ENCODE measurements around the gene TUBGCP6. TPM values are rescaled to one million over a fixed set of nuclear protein-coding genes. Genes with fewer than 3 reads are reported as not detected.

TUBGCP6 gene
- total RNA-seq, 4 donors from 2014 or later = 64.6 to 102 (median 80.3) TPM

DNA sequence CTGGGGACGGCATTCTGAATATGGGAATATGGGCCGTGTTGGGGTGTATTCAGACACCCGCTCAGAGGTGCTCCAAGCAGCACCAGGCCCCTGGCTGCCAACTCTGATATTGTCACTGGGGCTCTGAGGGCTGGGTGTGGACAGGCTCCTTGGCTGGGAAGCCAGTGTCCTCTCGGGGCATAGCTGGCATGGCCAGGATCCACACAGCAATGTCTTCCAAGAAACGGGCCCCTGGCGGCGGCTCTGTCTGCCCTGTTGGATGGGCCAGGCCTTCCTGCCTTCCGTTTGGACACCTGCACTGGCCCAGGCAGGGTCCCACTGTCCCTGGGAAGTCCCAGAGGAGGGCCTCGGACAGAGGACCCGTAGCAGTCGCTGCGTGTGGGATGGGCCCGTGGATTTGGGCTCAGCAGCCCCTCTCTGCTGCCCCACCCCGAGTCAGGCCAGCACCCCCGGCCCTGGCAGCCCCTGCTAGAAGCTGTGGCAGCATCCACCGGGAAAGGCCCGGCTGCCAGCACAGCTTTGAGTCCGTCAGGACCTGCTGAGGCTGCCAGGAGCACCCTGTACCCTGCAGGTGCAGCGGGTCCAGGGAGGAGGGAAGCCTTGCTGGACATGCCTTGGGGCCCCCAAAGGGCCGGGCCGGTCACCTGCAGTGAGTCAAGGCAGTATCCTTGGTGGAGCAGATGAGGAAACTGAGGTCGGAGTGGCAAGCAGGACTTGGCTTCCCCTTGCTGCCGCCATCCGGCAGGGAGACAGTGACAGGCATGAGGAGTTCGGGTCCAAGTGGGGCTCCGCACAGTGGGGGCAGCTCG lies 70.2 kb downstream of the TUBGCP6 start:
- Histone ChIP-seq H3K27ac (no peak overlapping the region), H3K36me3 (no peaks in the 10 kb centered on the region), H3K4me1 (peaks cover under 1 to 12% of the 10 kb centered on the region in 2 donors), H3K4me3 (replicated peaks in 1 of 3) (no peak overlapping the region), H3K9me3 (no peaks in the 10 kb centered on the region), H3K27me3 (no peaks in the 10 kb centered on the region)
- intact Hi-C loops (cut with DNase I) = no loop called here
- WGBS, 2 donors = 94 to 96% methylated on average over 12 to 25 of the region's 27 CpGs
- no peak for DNase-seq
- no peak for TF ChIP-seq POLR2A (IDR thresholded peaks at IDR 0.05)
- TF ChIP-seq CTCF (IDR thresholded peaks at IDR 0.05) = no peak

- Histone ChIP-seq H3K4me3 (replicated peaks in 1 of 3) (no peak overlapping the region), H3K36me3 (no peaks in the 10 kb centered on the region), H3K27ac (no peak overlapping the region), H3K27me3 (no peaks in the 10 kb centered on the region), H3K9me3 (no peaks in the 10 kb centered on the region), H3K4me1 (peaks cover 5 to 16% of the 10 kb centered on the region in 2 donors)
- intact Hi-C loops (cut with DNase I) = no loop called here
- TF ChIP-seq POLR2A (IDR thresholded peaks at IDR 0.05) (no peak), CTCF (IDR thresholded peaks at IDR 0.05) (no peak)
- 75 to 93% methylated on average over 2 to 3 of the region's 6 CpGs for WGBS, 2 donors
- no peak for DNase-seq
Observed at GRCh38 chr22:50173983-50174355, 70.9 kb downstream of the TUBGCP6 start.

GRCh38 chr22:50173311-50173982 lies 71.4 kb downstream of the TUBGCP6 start:
- Histone ChIP-seq H3K9me3 (no peaks in the 10 kb centered on the region), H3K36me3 (no peaks in the 10 kb centered on the region), H3K4me3 (replicated peaks in 1 of 3) (no peak overlapping the region), H3K27me3 (no peaks in the 10 kb centered on the region), H3K27ac (no peak overlapping the region), H3K4me1 (peaks cover 5 to 16% of the 10 kb centered on the region in 2 donors)
- TF ChIP-seq CTCF (IDR thresholded peaks at IDR 0.05) (no peak), POLR2A (IDR thresholded peaks at IDR 0.05) (no peak)
- WGBS, 2 donors = 82 to 91% methylated on average over 21 to 25 of the region's 26 CpGs
- no peak for DNase-seq
- intact Hi-C loops (cut with DNase I) = no loop called here

DNA sequence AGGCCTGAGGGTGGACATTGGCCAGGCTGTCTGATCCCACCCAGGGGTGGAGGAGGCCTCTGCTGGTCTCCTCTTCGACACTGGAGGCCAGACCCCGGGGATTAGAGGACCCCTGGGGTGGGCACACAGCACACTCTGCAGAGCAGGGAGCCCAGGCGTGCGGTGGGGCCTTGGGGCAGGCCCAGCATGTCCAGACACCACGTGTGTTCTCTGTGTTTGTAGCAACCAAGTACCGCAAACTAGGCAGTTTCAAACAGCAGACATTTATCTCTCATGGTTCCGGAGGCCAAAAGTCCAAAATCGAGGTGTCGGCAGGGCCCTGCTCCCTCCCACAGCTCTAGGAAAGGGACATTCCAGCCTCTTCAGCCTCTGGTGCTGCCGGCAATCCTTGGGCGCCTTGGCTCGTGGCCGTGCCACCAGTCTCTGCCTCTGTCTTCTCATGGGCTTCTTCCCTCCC lies 72.8 kb downstream of the TUBGCP6 start:
- intact Hi-C loops (cut with DNase I) = no loop called here
- H3K4me1 ChIP-seq = peaks cover 5 to 16% of the 10 kb centered on the region in 2 donors
- H3K27me3 ChIP-seq = no peaks in the 10 kb centered on the region
- TF ChIP-seq CTCF (IDR thresholded peaks at IDR 0.05) (no peak), POLR2A (IDR thresholded peaks at IDR 0.05) (no peak)
- WGBS, 2 donors = 71 to 92% methylated on average over 9 of the region's 13 CpGs
- no peaks in the 10 kb centered on the region for H3K9me3 ChIP-seq
- H3K27ac ChIP-seq = no peak overlapping the region
- no peaks in the 10 kb centered on the region for H3K36me3 ChIP-seq
- no peak for DNase-seq
- no peak overlapping the region for H3K4me3 ChIP-seq (replicated peaks in 1 of 3)

All from thyroid gland (tissue), 4 donors.